Panc1 (cell line): Measurements from ENCODE around the gene NUMB. TPM values are rescaled to one million over a fixed set of nuclear protein-coding genes. Genes with fewer than 3 reads are reported as not detected.
A peak's percentile ranks its signal among the peaks of the same experiment; 100 is the strongest.

Source experiments
- ATAC-seq: fragments of 200-7000 bp; cut with Tn5 transposase; 2 replicates; pipeline ENCODE4 v1.9.1; 2020; ENCODE audit warnings: mild to moderate bottlenecking, moderate library complexity
- BruUV-seq: library from RNA; stranded (reverse); fragments of 400-500 nt; replicated peaks from 2 replicates; lab custom pipeline; 2021; lab: Mats Ljungman, UMichigan
- CTCF ChIA-PET: fragments of 300-600 bp; sonication (Branson Sonifier 250); formaldehyde crosslinking; loops from one replicate; lab custom pipeline; 2022; ENCODE audit warnings: antibody characterized with exemption; lab: Charles Lee
- POLR2A ChIA-PET: fragments of 300-600 bp; sonication (Branson Sonifier 250); formaldehyde crosslinking; loops from one replicate; lab custom pipeline; 2022; ENCODE audit warnings: antibody characterized with exemption; lab: Charles Lee
- DNase-seq: peaks from one replicate; pipeline ENCODE4 v3.0.0-alpha.2; 2010; ENCODE audit warnings: low read depth, low spot score
- H3K27ac ChIP-seq: 2 replicates; pipeline ENCODE4 v1.5.1; 2011; ENCODE audit warnings: mild to moderate bottlenecking, low read length, inconsistent platforms
- H3K27me3 ChIP-seq: fragments of 200-500 bp; sonication (Bioruptor generic); 2 replicates; pipeline ENCODE4 v1.6.0; 2014; ENCODE audit warnings: low read length, inconsistent platforms; ENCODE audit not compliant: control insufficient read depth, insufficient read depth
- H3K36me3 ChIP-seq: fragments of 200-500 bp; sonication (Bioruptor generic); 2 replicates; pipeline ENCODE4 v1.5.1; 2014; ENCODE audit warnings: inconsistent platforms, mild to moderate bottlenecking, low read length, moderate library complexity; ENCODE audit not compliant: control insufficient read depth, insufficient read depth
- H3K4me1 ChIP-seq: 2 replicates; pipeline ENCODE4 v1.5.1; 2011; ENCODE audit warnings: inconsistent platforms, mild to moderate bottlenecking, low read length, moderate library complexity; ENCODE audit not compliant: control insufficient read depth, insufficient read depth
- H3K4me3 ChIP-seq, 2 experiments: 2 replicates each; pipeline ENCODE4 v1.5.1; 2011 to 2012; ENCODE audit warnings: low read depth in 2 of 2, low read length in 2 of 2, mild to moderate bottlenecking in 2 of 2, inconsistent platforms in 1 of 2, moderate library complexity in 1 of 2
- H3K9me3 ChIP-seq: fragments of 200-500 bp; sonication (Bioruptor generic); 2 replicates; pipeline ENCODE4 v1.5.1; 2014; ENCODE audit warnings: low read depth, mild to moderate bottlenecking, inconsistent platforms, low read length, moderate library complexity; ENCODE audit not compliant: control insufficient read depth, insufficient read depth
- CTCF ChIP-seq: fragments of 450-650 bp; IDR thresholded peaks from 2 replicates; pipeline ENCODE4 v1.5.1; 2017; ENCODE audit warnings: mild to moderate bottlenecking
- POLR2AphosphoS5 ChIP-seq: IDR thresholded peaks from 2 replicates; pipeline ENCODE4 v1.6.1; 2012; ENCODE audit warnings: mild to moderate bottlenecking, low read depth, low read length, moderate library complexity
- REST ChIP-seq, 2 experiments: IDR thresholded peaks; 2 replicates each; pipeline ENCODE4 v1.6.1; 2011 to 2012; ENCODE audit warnings: low read depth in 2 of 2, control low read depth in 1 of 2, low read length in 1 of 2, mild to moderate bottlenecking in 1 of 2, moderate library complexity in 1 of 2; ENCODE audit not compliant: insufficient read depth in 1 of 2
- SIN3A ChIP-seq: IDR thresholded peaks from 2 replicates; pipeline ENCODE4 v1.6.1; 2012; ENCODE audit warnings: low read depth, mild to moderate bottlenecking, low read length, moderate library complexity, borderline replicate concordance; ENCODE audit not compliant: insufficient read depth
- TCF7L2 ChIP-seq: IDR thresholded peaks from 2 replicates; pipeline ENCODE4 v1.6.1; 2011; ENCODE audit warnings: mild to moderate bottlenecking, low read depth, low read length, inconsistent platforms
- in situ Hi-C: cut with HindIII; loops from 2 replicates; pipeline ENCODE4 v1.10.0; 2016; ENCODE audit warnings: low sequenced_read_pairs, low pct_unique_long_range_greater_than_20kb
- intact Hi-C: fragments of 100-400 bp; cut with micrococcal nuclease; formaldehyde crosslinking; loops from one replicate; pipeline ENCODE4 v1.10.0; 2022; ENCODE audit not compliant: unreplicated experiment
- total RNA-seq: library from RNA; stranded (reverse); gene quantifications from one replicate; pipeline ENCODE4 v1.2.1, GENCODE V29; 2021; ENCODE audit not compliant: unreplicated experiment

NUMB gene
- total RNA-seq, 1 experiment from 2014 or later = 51.5 TPM

- no TSS peak for BruUV-seq
- TF ChIP-seq POLR2AphosphoS5 = no peak
- TF ChIP-seq TCF7L2 = no peak
- no peak for TF ChIP-seq SIN3A
- no peak for TF ChIP-seq CTCF
- TF ChIP-seq REST (IDR thresholded peaks at IDR 0.05; ENCODE audit: insufficient read depth in 1 of 2, low read depth in 2 of 2, low read length in 1 of 2) = no peak
- intact Hi-C loops = no loop called here
- H3K27ac ChIP-seq = no peak overlapping the region
- H3K9me3 ChIP-seq = no peaks in the 10 kb centered on the region
- ChIA-PET CTCF (interaction anchor here (0.6 kb wide), 1 partner anchor 1078 kb away, joined by 3 read pairs; no protein-coding TSS in a partner anchor), POLR2A (interaction anchor here (0.7 kb wide), 1 partner anchor 224 kb away, joined by 4 read pairs; no protein-coding TSS in a partner anchor)
- in situ Hi-C loops = no loop called here
- ATAC-seq (no peak), DNase-seq (no peak)
- H3K4me1 ChIP-seq = peaks cover 27% of the 10 kb centered on the region
- no peaks in the 10 kb centered on the region for H3K36me3 ChIP-seq
- no peak overlapping the region for H3K4me3 ChIP-seq
- 0 out of 2 replicates have a peak, but pooled peaks cover 2% of the 10 kb centered on the region for H3K27me3 ChIP-seq
Measured at GRCh38 chr14:73232984-73233383, 225.4 kb downstream of the NUMB start.

- no TSS peak for BruUV-seq
- Histone ChIP-seq H3K27me3 (0 out of 2 replicates have a peak, but pooled peaks cover 2% of the 10 kb centered on the region), H3K36me3 (no peaks in the 10 kb centered on the region), H3K4me3 (no peak overlapping the region), H3K4me1 (peaks cover 32% of the 10 kb centered on the region), H3K9me3 (no peaks in the 10 kb centered on the region), H3K27ac (peak overlapping the region; percentile 54; the same call in 1 of the 2 replicates)
- CTCF ChIA-PET = interaction anchor here (0.5 to 1.2 kb wide), 4 partner anchors 20 to 1079 kb away, joined by 3 to 5 read pairs (median 4); no protein-coding TSS in a partner anchor
- in situ Hi-C loops = no loop called here
- ATAC-seq (peak; percentile 62), DNase-seq (no peak)
- TF ChIP-seq CTCF = peak; percentile 76
- TF ChIP-seq POLR2AphosphoS5 = no peak
- POLR2A ChIA-PET = interaction anchor here (0.7 kb wide), 1 partner anchor 225 kb away, joined by 4 read pairs; no protein-coding TSS in a partner anchor
- intact Hi-C loops = no loop called here
Measured at GRCh38 chr14:73231981-73232851, 226.1 kb downstream of the NUMB start.
